GM19351 (cell line): ENCODE data around the gene MRGPRE.

Experiments
- ATAC-seq: cut with Tn5 transposase; IDR thresholded peaks from one replicate; pipeline ENCODE4 v1.9.1; 2021; ENCODE audit warnings: mild to moderate bottlenecking, moderate library complexity; ENCODE audit not compliant: unreplicated experiment

Gene MRGPRE

GRCh38 chr11:3226846-3227567 is 5.2 kb downstream of the MRGPRE start:
- no peak for ATAC-seq

GRCh38 chr11:3225826-3226750 is 6.1 kb downstream of the MRGPRE start:
- no peak for ATAC-seq

- no peak for ATAC-seq
Measured at GRCh38 chr11:3225159-3225758, 7.0 kb downstream of the MRGPRE start.

DNA sequence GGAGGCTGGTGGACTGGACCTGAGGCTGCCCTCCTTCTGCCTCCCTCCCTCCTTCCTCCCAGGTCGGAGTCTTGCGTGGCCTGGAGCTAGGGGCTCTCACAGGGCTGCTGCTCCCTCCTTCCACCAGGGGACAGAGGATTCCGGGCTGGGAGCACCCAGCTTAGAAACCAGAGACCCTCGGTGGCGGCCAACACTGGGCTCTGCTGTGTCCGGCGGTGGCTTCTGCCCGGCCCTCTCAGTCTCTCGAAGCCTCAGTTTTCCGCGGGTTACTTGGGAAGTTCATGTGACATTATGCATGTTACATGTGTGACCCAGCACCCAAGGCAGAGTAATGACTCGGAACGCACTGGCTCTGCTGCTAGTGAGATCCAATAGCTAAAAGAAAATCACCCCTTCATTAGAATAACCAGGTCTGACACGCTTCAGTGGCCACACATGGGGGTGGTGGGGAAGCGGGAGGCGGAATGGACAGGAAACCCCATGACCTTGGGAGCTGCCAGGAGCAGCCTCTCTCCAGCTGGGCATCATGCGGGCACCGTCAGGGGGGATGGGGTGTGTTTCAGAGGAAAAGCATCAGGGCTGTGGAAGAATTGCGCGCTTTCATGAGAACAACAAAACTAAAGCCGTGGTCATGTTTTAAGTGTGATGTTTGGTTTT is 7.7 kb downstream of the MRGPRE start:
- ATAC-seq, result no peak

- ATAC-seq, result no peak
Measured at GRCh38 chr11:3223932-3224381, 8.3 kb downstream of the MRGPRE start.

DNA sequence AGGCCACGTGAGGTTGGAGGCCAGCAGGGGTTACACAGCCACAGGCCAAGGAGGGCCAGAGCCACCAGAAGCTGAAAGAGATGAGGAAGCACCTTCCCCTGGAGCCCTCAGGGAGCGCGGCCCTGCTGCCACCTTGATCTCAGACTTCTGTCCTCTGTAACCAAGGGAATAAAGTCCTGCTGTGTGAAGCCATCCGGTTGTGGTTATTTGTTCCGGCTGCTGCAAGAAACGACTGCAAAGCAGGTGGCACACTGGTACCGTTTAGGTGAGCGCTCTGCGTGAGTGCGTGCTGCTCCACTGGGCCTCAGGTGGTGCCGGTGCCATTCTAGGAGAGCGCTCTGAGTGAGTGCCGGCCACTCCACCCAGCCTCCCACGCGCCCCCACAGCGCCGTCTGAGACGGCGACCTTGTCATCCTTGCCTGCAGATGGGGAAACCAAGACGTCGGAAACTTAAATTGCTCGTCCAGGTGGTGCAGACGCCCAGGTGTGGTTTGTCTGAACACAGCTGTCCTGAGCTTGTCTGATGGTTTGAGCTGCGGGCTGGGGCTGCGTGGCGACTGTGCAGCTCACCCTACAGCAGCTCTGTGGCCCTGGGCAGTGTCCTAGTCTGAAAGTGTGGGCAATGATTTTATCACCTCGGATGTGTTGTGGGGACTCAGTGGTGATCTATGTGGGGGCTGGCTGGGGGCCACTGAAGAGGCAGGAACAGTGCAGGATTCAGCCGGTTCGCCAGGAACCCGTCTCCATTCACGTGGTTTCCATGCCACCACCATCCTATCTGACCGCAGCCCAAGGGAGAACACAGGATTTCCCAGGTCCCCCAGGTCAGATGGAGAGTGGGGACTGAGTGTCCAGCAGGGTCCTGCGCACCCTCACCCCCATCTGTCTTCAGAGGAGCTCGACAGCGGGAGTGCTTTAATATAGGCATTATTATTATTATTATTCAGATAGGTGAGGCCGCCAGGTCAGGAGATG is 9.0 kb downstream of the MRGPRE start:
- no peak for ATAC-seq

GRCh38 chr11:3222003-3222855 is 10.0 kb downstream of the MRGPRE start:
- ATAC-seq, result no peak

DNA sequence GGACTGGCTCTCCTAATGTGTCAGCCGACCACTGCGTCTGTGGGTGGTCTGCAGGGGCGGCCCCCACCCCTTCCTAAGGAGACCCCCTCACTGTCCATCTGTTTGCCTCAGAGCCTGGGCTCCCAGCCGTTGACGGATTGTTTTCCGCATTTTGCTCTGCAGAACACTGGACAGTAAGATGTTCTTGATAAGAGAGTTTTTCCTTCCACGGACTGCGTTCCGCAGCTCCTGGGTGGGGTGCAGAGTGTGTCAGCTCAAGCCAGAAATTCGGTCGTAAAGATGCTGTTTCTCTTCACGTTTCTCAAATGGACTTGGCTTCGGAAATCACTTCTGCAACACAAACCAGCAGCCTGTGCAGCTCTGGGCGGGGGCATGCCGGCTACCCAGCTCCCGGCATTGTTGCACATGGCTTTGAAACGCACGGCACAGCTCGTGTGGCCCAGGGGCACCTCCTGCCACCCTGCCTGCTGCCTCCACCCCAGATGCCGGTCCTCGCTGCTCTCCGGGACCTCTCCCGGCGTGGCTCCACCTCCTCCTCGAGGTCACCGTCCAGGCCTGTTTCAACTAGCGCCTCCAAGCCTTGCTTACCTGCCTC is 10.7 kb downstream of the MRGPRE start:
- no peak for ATAC-seq

GRCh38 chr11:3220521-3221407 is 11.5 kb downstream of the MRGPRE start:
- ATAC-seq, result no peak

- ATAC-seq, result no peak
Measured at GRCh38 chr11:3220101-3220500, 12.1 kb downstream of the MRGPRE start.

- no peak for ATAC-seq
Measured at GRCh38 chr11:3219281-3219892, 12.8 kb downstream of the MRGPRE start.

- ATAC-seq, result no peak
Measured at GRCh38 chr11:3218483-3219280, 13.5 kb downstream of the MRGPRE start, which contains the start of gene MRGPRG. Gene MRGPRG, minus strand, starts transcription at chr11:3218813. Its CDS starts 0 bp downstream, at chr11:3218813.

- ATAC-seq, result no peak
Measured at GRCh38 chr11:3217818-3218482, 14.3 kb downstream of the MRGPRE start.

DNA sequence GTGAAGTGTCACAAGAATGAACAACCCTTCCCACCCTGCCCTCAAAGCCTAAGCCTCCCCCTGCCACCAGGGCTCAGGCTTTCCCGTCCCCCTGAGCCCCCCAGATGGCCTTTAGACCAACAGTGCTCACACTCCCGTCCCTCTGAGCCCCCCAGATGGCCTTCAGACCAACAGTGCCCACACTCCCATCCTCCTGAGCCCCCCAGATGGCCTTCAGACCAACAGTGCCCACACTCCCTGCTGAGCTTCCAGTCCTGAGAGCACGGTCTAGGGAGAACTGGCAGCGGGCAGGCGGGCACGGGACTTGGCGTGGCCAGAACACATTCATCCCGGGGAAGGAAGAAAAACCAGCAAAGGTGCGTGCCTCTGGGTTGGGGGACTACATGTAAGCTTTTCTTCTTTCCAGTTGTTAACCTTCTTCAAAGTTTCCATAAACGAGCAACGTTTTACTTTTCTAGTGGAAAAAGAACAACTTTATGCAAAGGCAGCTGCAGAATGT is 16.1 kb downstream of the MRGPRE start:
- no peak for ATAC-seq

- ATAC-seq, result no peak
Measured at GRCh38 chr11:3215346-3216026, 16.7 kb downstream of the MRGPRE start.
